HEK293 (cell line): ENCODE results near the gene OAT.

Experiments used
- CTCF ChIA-PET: fragments of 350-600 bp; formaldehyde crosslinking; extraction: SDS; loops from one replicate; lab custom pipeline; 2021; ENCODE audit warnings: antibody characterized with exemption; lab: Yijun Ruan, JAX
- POLR2A ChIA-PET: fragments of 300-600 bp; formaldehyde crosslinking; extraction: SDS; loops from one replicate; lab custom pipeline; 2020; ENCODE audit warnings: antibody characterized with exemption, inconsistent platforms; lab: Yijun Ruan, JAX
- H3K27ac ChIP-seq: fragments of 200-500 bp; sonication (Bioruptor generic); 2 replicates; pipeline ENCODE4 v1.5.1; 2014; ENCODE audit warnings: low read depth, low read length, control low read depth, inconsistent platforms; ENCODE audit errors: extremely low read depth
- H3K36me3 ChIP-seq, 2 experiments: fragments of 200-500 bp in 1 of 2; sonication (Bioruptor generic) in 1 of 2; 1 replicate in 1 of 2; 2 replicates in 1 of 2; pipeline ENCODE4 v1.5.1; 2014 to 2017; ENCODE audit warnings: inconsistent platforms in 2 of 2, low read length in 2 of 2; ENCODE audit not compliant: control insufficient read depth in 2 of 2, insufficient read depth in 1 of 2
- H3K4me1 ChIP-seq: fragments of 200-500 bp; sonication (Bioruptor generic); 2 replicates; pipeline ENCODE4 v1.5.1; 2014; ENCODE audit warnings: mild to moderate bottlenecking, low read length, inconsistent platforms; ENCODE audit not compliant: control insufficient read depth, insufficient read depth
- H3K4me3 ChIP-seq: 2 replicates; pipeline ENCODE4 v1.5.1; 2011; ENCODE audit warnings: low read depth, mild to moderate bottlenecking, control low read depth, low read length, moderate library complexity
- H3K9me3 ChIP-seq: fragments of 200-500 bp; sonication (Bioruptor generic); 2 replicates; pipeline ENCODE4 v1.5.1; 2014; ENCODE audit warnings: low read depth, low read length, inconsistent platforms; ENCODE audit not compliant: control insufficient read depth, insufficient read depth
- AEBP2 ChIP-seq: fragments of 450-650 bp; formaldehyde crosslinking; IDR thresholded peaks from 2 replicates; pipeline ENCODE4 v1.5.1; 2016; ENCODE audit warnings: missing biosample characterization, missing genetic modification characterization, borderline replicate concordance
- HOXA7 ChIP-seq: sonication (generic); formaldehyde crosslinking; IDR thresholded peaks from 2 replicates; pipeline ENCODE4 v1.8.1; 2022; ENCODE audit warnings: missing genetic modification reagents, borderline replicate concordance
- INSM2 ChIP-seq: fragments of 450-650 bp; formaldehyde crosslinking; IDR thresholded peaks from 2 replicates; pipeline ENCODE4 v1.5.1; 2016; ENCODE audit warnings: missing biosample characterization, missing genetic modification characterization
- KLF16 ChIP-seq: fragments of 450-650 bp; formaldehyde crosslinking; IDR thresholded peaks from 2 replicates; pipeline ENCODE4 v1.5.1; 2017; ENCODE audit warnings: missing biosample characterization, missing genetic modification characterization
- KLF8 ChIP-seq: fragments of 450-650 bp; formaldehyde crosslinking; IDR thresholded peaks from 2 replicates; pipeline ENCODE4 v1.5.1; 2016; ENCODE audit warnings: missing biosample characterization, missing genetic modification characterization
- MEIS1 ChIP-seq: sonication (generic); formaldehyde crosslinking; IDR thresholded peaks from 2 replicates; pipeline ENCODE4 v1.8.1; 2022; ENCODE audit warnings: missing genetic modification reagents, mild to moderate bottlenecking, borderline replicate concordance
- PATZ1 ChIP-seq: fragments of 450-650 bp; formaldehyde crosslinking; IDR thresholded peaks from 2 replicates; pipeline ENCODE4 v1.5.1; 2016; ENCODE audit warnings: missing biosample characterization, missing genetic modification characterization
- PRDM1 ChIP-seq: fragments of 450-650 bp; formaldehyde crosslinking; IDR thresholded peaks from 2 replicates; pipeline ENCODE4; 2016; ENCODE audit warnings: missing biosample characterization, missing genetic modification characterization
- SETDB1 ChIP-seq: IDR thresholded peaks from one replicate; pipeline ENCODE4 v1.6.1; 2017; ENCODE audit warnings: mild to moderate bottlenecking, low read length, moderate library complexity, mixed read lengths; ENCODE audit not compliant: insufficient read length
- SP2 ChIP-seq: fragments of 450-650 bp; formaldehyde crosslinking; IDR thresholded peaks from 2 replicates; pipeline ENCODE4 v1.5.1; 2016; ENCODE audit warnings: missing biosample characterization, missing genetic modification characterization
- YY1 ChIP-seq: fragments of 450-650 bp; formaldehyde crosslinking; IDR thresholded peaks from 2 replicates; pipeline ENCODE4 v1.5.1; 2018; ENCODE audit warnings: missing biosample characterization, missing genetic modification characterization
- ZBTB1 ChIP-seq: fragments of 450-650 bp; formaldehyde crosslinking; IDR thresholded peaks from 2 replicates; pipeline ENCODE4 v1.5.1; 2016; ENCODE audit warnings: missing biosample characterization, missing genetic modification characterization
- ZFHX2 ChIP-seq: fragments of 450-650 bp; formaldehyde crosslinking; conservative IDR thresholded peaks from 2 replicates; pipeline ENCODE4 v1.5.1; 2016; ENCODE audit warnings: missing biosample characterization, missing genetic modification characterization
- ZFP69B ChIP-seq: fragments of 450-650 bp; formaldehyde crosslinking; IDR thresholded peaks from 2 replicates; pipeline ENCODE4 v1.5.1; 2016; ENCODE audit warnings: missing biosample characterization, missing genetic modification characterization
- ZNF10 ChIP-seq: fragments of 450-650 bp; formaldehyde crosslinking; IDR thresholded peaks from 2 replicates; pipeline ENCODE4 v1.5.1; 2017; ENCODE audit warnings: missing biosample characterization, missing genetic modification characterization
- ZNF121 ChIP-seq: fragments of 450-650 bp; formaldehyde crosslinking; IDR thresholded peaks from 2 replicates; pipeline ENCODE4 v1.5.1; 2016; ENCODE audit warnings: missing biosample characterization, missing genetic modification characterization
- ZNF16 ChIP-seq: fragments of 450-650 bp; formaldehyde crosslinking; IDR thresholded peaks from 2 replicates; pipeline ENCODE4 v1.5.1; 2016; ENCODE audit warnings: low read depth, missing biosample characterization, missing genetic modification characterization
- ZNF2 ChIP-seq: fragments of 450-650 bp; formaldehyde crosslinking; IDR thresholded peaks from 2 replicates; pipeline ENCODE4 v1.5.1; 2016; ENCODE audit warnings: missing biosample characterization, missing genetic modification characterization
- ZNF311 ChIP-seq: fragments of 450-650 bp; formaldehyde crosslinking; IDR thresholded peaks from 2 replicates; pipeline ENCODE4 v1.5.1; 2017; ENCODE audit warnings: missing biosample characterization, missing genetic modification characterization, borderline replicate concordance
- ZNF391 ChIP-seq: fragments of 450-650 bp; formaldehyde crosslinking; IDR thresholded peaks from 2 replicates; pipeline ENCODE4 v1.5.1; 2016; ENCODE audit warnings: low read depth, missing biosample characterization, missing genetic modification characterization, borderline replicate concordance
- ZNF404 ChIP-seq: fragments of 450-650 bp; formaldehyde crosslinking; IDR thresholded peaks from 2 replicates; pipeline ENCODE4 v1.5.1; 2017; ENCODE audit warnings: missing biosample characterization, missing genetic modification characterization
- ZNF423 ChIP-seq: fragments of 450-650 bp; formaldehyde crosslinking; IDR thresholded peaks from 2 replicates; pipeline ENCODE4 v1.5.1; 2016; ENCODE audit warnings: missing biosample characterization, missing genetic modification characterization
- ZNF48 ChIP-seq: fragments of 450-650 bp; formaldehyde crosslinking; IDR thresholded peaks from 2 replicates; pipeline ENCODE4 v1.5.1; 2016; ENCODE audit warnings: missing biosample characterization, missing genetic modification characterization
- ZNF510 ChIP-seq: fragments of 450-650 bp; formaldehyde crosslinking; IDR thresholded peaks from 2 replicates; pipeline ENCODE4 v1.5.1; 2018; ENCODE audit warnings: mild to moderate bottlenecking, missing genetic modification characterization, missing biosample characterization; ENCODE audit not compliant: insufficient replicate concordance
- ZNF558 ChIP-seq: fragments of 450-650 bp; formaldehyde crosslinking; IDR thresholded peaks from 2 replicates; pipeline ENCODE4 v1.5.1; 2016; ENCODE audit warnings: missing biosample characterization, missing genetic modification characterization
- ZNF621 ChIP-seq: fragments of 450-650 bp; formaldehyde crosslinking; IDR thresholded peaks from 2 replicates; pipeline ENCODE4 v1.5.1; 2017; ENCODE audit warnings: missing biosample characterization, missing genetic modification characterization
- ZNF639 ChIP-seq: fragments of 450-650 bp; formaldehyde crosslinking; IDR thresholded peaks from 2 replicates; pipeline ENCODE4 v1.5.1; 2016; ENCODE audit warnings: missing biosample characterization, missing genetic modification characterization
- ZNF843 ChIP-seq: fragments of 450-650 bp; formaldehyde crosslinking; IDR thresholded peaks from 2 replicates; pipeline ENCODE4 v1.5.1; 2016; ENCODE audit warnings: missing biosample characterization, missing genetic modification characterization

OAT gene

GRCh38 chr10:124419635-124420034, 912 bp upstream of the OAT start:
- Histone ChIP-seq H3K36me3 (peaks cover 0 to 4% of the 10 kb centered on the region in 2 experiments; a peak in 1 of 3 replicates), H3K4me3 (no peak overlapping the region), H3K9me3 (no peaks in the 10 kb centered on the region), H3K4me1 (peaks cover 22% of the 10 kb centered on the region), H3K27ac (peak overlapping the region; percentile 77)
- CTCF ChIA-PET: interaction anchor here (0.6 to 2.0 kb wide), 5 partner anchors 8 to 1389 kb away, joined by 3 to 11 read pairs (median 3); no protein-coding TSS in a partner anchor
- POLR2A ChIA-PET: interaction anchor here (0.8 to 1.8 kb wide), 4 partner anchors 29 to 84 kb away, joined by 3 to 17 read pairs (median 7); partner anchors contain the start of gene NKX1-2
- TF ChIP-seq ZNF121 (tag by site-specific recombination) (peak; percentile 76), AEBP2 (tag by site-specific recombination) (no peak), ZNF16 (tag by site-specific recombination) (no peak)

GRCh38 chr10:124417895-124418725, 613 bp downstream of the OAT start:
- no peaks in the 10 kb centered on the region for H3K9me3 ChIP-seq
- H3K4me3 ChIP-seq: peak overlapping the region; percentile 87
- peaks cover 24% of the 10 kb centered on the region for H3K4me1 ChIP-seq
- peaks cover 8 to 18% of the 10 kb centered on the region in 2 experiments; a peak in 2 of 3 replicates for H3K36me3 ChIP-seq
- ChIA-PET POLR2A (interaction anchor here (0.8 to 2.5 kb wide), 23 partner anchors 10 to 1264 kb away, joined by 3 to 23 read pairs (median 5); partner anchors contain the start of genes BUB3, LHPP and NKX1-2), CTCF (interaction anchor here (0.7 to 2.0 kb wide), 5 partner anchors 10 to 43 kb away, joined by 3 to 11 read pairs (median 4); no protein-coding TSS in a partner anchor)
- H3K27ac ChIP-seq: peak overlapping the region; percentile 52; the same call in 1 of the 2 replicates
- TF ChIP-seq ZNF404 (tag by site-specific recombination) (no peak), ZNF558 (tag by site-specific recombination) (no peak), INSM2 (tag by site-specific recombination) (no peak), ZNF10 (tag by site-specific recombination) (no peak), YY1 (tag by site-specific recombination) (peak; percentile 20; the same call in 1 of the 2 replicates), ZNF311 (tag by site-specific recombination) (no peak), ZNF2 (tag by site-specific recombination) (no peak), KLF16 (tag by site-specific recombination) (peak; percentile 40; the same call in 1 of the 2 replicates), ZNF843 (tag by site-specific recombination) (no peak), ZBTB1 (tag by site-specific recombination) (no peak), ZFP69B (tag by site-specific recombination) (no peak), ZNF48 (tag by site-specific recombination) (no peak), SP2 (peak; percentile 57), PATZ1 (tag by site-specific recombination) (peak; percentile 56), PRDM1 (tag by site-specific recombination) (no peak), KLF8 (peak; percentile 56; the same call in 1 of the 2 replicates), SETDB1 (no peak), ZFHX2 (tag by site-specific recombination) (peak; percentile 18; the same call in 1 of the 2 replicates), ZNF510 (tag by site-specific recombination) (no peak), HOXA7 (CRISPR knock-in tag) (no peak), ZNF621 (tag by site-specific recombination) (no peak), ZNF639 (tag by site-specific recombination) (no peak), ZNF423 (tag by site-specific recombination) (0 out of 2 replicates have a peak, but pooled peaks have one; percentile 26), ZNF391 (tag by site-specific recombination) (peak; percentile 70; the same call in 1 of the 2 replicates), MEIS1 (CRISPR knock-in tag) (no peak)
